Endothelial cell of umbilical vein (primary cell): Measurements from ENCODE around the gene LINGO4. TPM values are rescaled to one million over a fixed set of nuclear protein-coding genes. Genes with fewer than 3 reads are reported as not detected.
A peak's percentile ranks its signal among the peaks of the same experiment; 100 is the strongest.

Source experiments
- BruUV-seq: library from RNA; stranded (reverse); fragments of 400-500 nt; replicated peaks from 2 replicates; lab custom pipeline; 2021; lab: Mats Ljungman, UMichigan
- CTCF ChIA-PET: fragments of 300-600, 350-600 bp; sonication (Branson Sonifier 250); formaldehyde crosslinking; loops from one replicate; lab custom pipeline; 2021; ENCODE audit warnings: antibody characterized with exemption, inconsistent platforms; lab: Charles Lee
- POLR2A ChIA-PET: fragments of 300-600, 350-600 bp; sonication (Branson Sonifier 250); formaldehyde crosslinking; loops from one replicate; lab custom pipeline; 2021; ENCODE audit warnings: antibody characterized with exemption, inconsistent platforms; lab: Charles Lee
- DNase-seq: peaks from one replicate; pipeline ENCODE4 v3.0.0-alpha.2; 2011; ENCODE audit warnings: low read depth, low spot score
- FAIRE-seq: peaks from 2 replicates; lab custom pipeline; 2011; peaks lifted over from hg19 to GRCh38; lab: Jason Lieb, UNC
- H2AFZ ChIP-seq: 2 replicates; pipeline ENCODE4 v1.6.0; 2012; ENCODE audit warnings: low read depth, low read length, control low read depth, inconsistent platforms
- H3K27ac ChIP-seq: 2 replicates; pipeline ENCODE4 v1.5.1; 2011; ENCODE audit warnings: low read depth, mild to moderate bottlenecking, control low read depth, low read length, moderate library complexity; ENCODE audit not compliant: insufficient read depth
- H3K27me3 ChIP-seq, 2 experiments: 2 replicates each; pipeline versions ENCODE4 v1.6.0 to v1.6.1; 2011; ENCODE audit warnings: low read length in 2 of 2, mixed read lengths in 1 of 2; ENCODE audit not compliant: control insufficient read depth in 2 of 2, insufficient read depth in 2 of 2
- H3K36me3 ChIP-seq, 2 experiments: 2 replicates in 1 of 2; 3 replicates in 1 of 2; pipeline ENCODE4 v1.5.1; 2011; ENCODE audit warnings: low read length in 2 of 2, mild to moderate bottlenecking in 1 of 2, moderate library complexity in 1 of 2; ENCODE audit not compliant: control insufficient read depth in 2 of 2, insufficient read depth in 2 of 2; ENCODE audit errors: extremely low read depth in 1 of 2
- H3K4me1 ChIP-seq: 3 replicates; pipeline ENCODE4 v1.5.1; 2011; ENCODE audit warnings: mild to moderate bottlenecking, low read length; ENCODE audit not compliant: control insufficient read depth, insufficient read depth; ENCODE audit errors: extremely low read depth
- H3K4me2 ChIP-seq: 2 replicates; pipeline ENCODE4 v1.6.1; 2011; ENCODE audit warnings: low read length, control low read depth, mixed read lengths; ENCODE audit not compliant: insufficient read depth
- H3K4me3 ChIP-seq, 3 experiments: fragments of 200-600 bp in 1 of 3; sonication (generic), shearing (Covaris generic) in 1 of 3; replicated peaks in 1 of 3; 2 replicates each; pipeline ENCODE4 v1.5.1; 2011 to 2016; ENCODE audit warnings: control low read depth in 3 of 3, low read length in 3 of 3, mild to moderate bottlenecking in 2 of 3, inconsistent platforms in 1 of 3, low read depth in 1 of 3, moderate library complexity in 1 of 3; ENCODE audit not compliant: insufficient read depth in 1 of 3
- H3K79me2 ChIP-seq: 2 replicates; pipeline ENCODE4 v1.6.0; 2012; ENCODE audit warnings: low read length, inconsistent platforms; ENCODE audit not compliant: control insufficient read depth, insufficient read depth
- H3K9ac ChIP-seq: replicated peaks from 2 replicates; pipeline ENCODE3; 2011; ENCODE audit warnings: low read length, control low read depth; ENCODE audit not compliant: insufficient read depth; ENCODE audit errors: extremely low read depth
- H3K9me1 ChIP-seq: replicated peaks from 3 replicates; pipeline ENCODE4 v1.6.0; 2011; ENCODE audit warnings: mild to moderate bottlenecking, low read length; ENCODE audit not compliant: control insufficient read depth, insufficient read depth; ENCODE audit errors: extremely low read depth
- H3K9me3 ChIP-seq: replicated peaks from 2 replicates; pipeline ENCODE4 v1.5.1; 2012; ENCODE audit warnings: low read length, inconsistent platforms; ENCODE audit not compliant: control insufficient read depth, insufficient read depth
- H4K20me1 ChIP-seq: replicated peaks from 2 replicates; pipeline ENCODE3; 2011; ENCODE audit warnings: mild to moderate bottlenecking, low read length; ENCODE audit not compliant: control insufficient read depth, insufficient read depth; ENCODE audit errors: extremely low read depth
- CTCF ChIP-seq, 2 donors: IDR thresholded peaks; 1 replicate in 1 of 2; 2 replicates in 1 of 2; pipeline ENCODE4 v1.5.1; 2011; ENCODE audit warnings: low read length in 2 of 2, mild to moderate bottlenecking in 2 of 2, moderate library complexity in 2 of 2, control low read depth in 1 of 2, inconsistent platforms in 1 of 2, low read depth in 1 of 2; ENCODE audit not compliant: insufficient read depth in 1 of 2; ENCODE audit errors: extremely low read depth in 1 of 2
- FOS ChIP-seq: IDR thresholded peaks from 2 replicates; pipeline ENCODE4 v1.6.1; 2011; ENCODE audit warnings: mild to moderate bottlenecking, low read length, moderate library complexity, borderline replicate concordance; ENCODE audit not compliant: insufficient read depth
- dilution Hi-C: fragments of 300-500 bp; cut with MboI; formaldehyde crosslinking; loops from one replicate; pipeline ENCODE4 v1.15.0; 2019; ENCODE audit warnings: low sequenced_read_pairs; ENCODE audit not compliant: extremely low pct_ligation_motif_present
- intact Hi-C: fragments of 100-400 bp; cut with micrococcal nuclease; formaldehyde crosslinking; loops from one replicate; pipeline ENCODE4 v1.10.0; 2022
- polyA plus RNA-seq, 4 experiments: library from polyadenylated mRNA; depleted of rRNA in 3 of 4; stranded (reverse) in 3 of 4; unstranded in 1 of 4; fragments of >200 nt; gene quantifications; 2 replicates each; pipeline versions ENCODE4 v1.2.1 to v1.2.3, GENCODE V29; 2011 to 2012; ENCODE audit warnings: missing spikeins in 1 of 4
- total RNA-seq: library from RNA; stranded (reverse); gene quantifications from 2 replicates; pipeline ENCODE4 v1.2.3, GENCODE V29; 2021

LINGO4 gene
- total and polyA plus RNA-seq, 2 donors (not counting 3 experiments of a cell fraction or from before 2014, with no cell fraction given): not detected

- POLR2A ChIA-PET: no interaction called here
Measured at GRCh38 chr1:151760597-151761385, 44.4 kb downstream of the LINGO4 start.

More at GRCh38 chr1:151760597-151761385, 44.4 kb downstream of the LINGO4 start:
- H3K36me3 ChIP-seq: peaks cover 4 to 20% of the 10 kb centered on the region in 2 experiments
- no TSS peak for BruUV-seq
- no peak overlapping the region for H3K4me3 ChIP-seq
- no peak overlapping the region for H2AFZ ChIP-seq
- no peaks in the 10 kb centered on the region for H3K9me3 ChIP-seq
- H3K27me3 ChIP-seq: no peaks in the 10 kb centered on the region
- no peak overlapping the region for H3K4me2 ChIP-seq
- DNase-seq (no peak), FAIRE-seq (no peak)
- no peak overlapping the region for H3K27ac ChIP-seq
- no peaks in the 10 kb centered on the region for H3K9me1 ChIP-seq
- TF ChIP-seq CTCF (IDR thresholded peaks at IDR 0.05; ENCODE audit: extremely low read depth in 1 of 2, insufficient read depth in 1 of 2, low read depth in 1 of 2, low read length in 2 of 2) (no peak), FOS (peak; percentile 51)
- peaks cover 24% of the 10 kb centered on the region for H3K4me1 ChIP-seq
- intact Hi-C loops: no loop called here
- H4K20me1 ChIP-seq: no peaks in the 10 kb centered on the region
- dilution Hi-C loops: no loop called here
- H3K79me2 ChIP-seq: peaks cover 7% of the 10 kb centered on the region
- no peak overlapping the region for H3K9ac ChIP-seq
- CTCF ChIA-PET: interaction anchor here (0.5 to 1.7 kb wide), 3 partner anchors 11 to 20 kb away, joined by 3 to 5 read pairs (median 3); no protein-coding TSS in a partner anchor
